ENCODE data around the gene MAGEH1. TPM values are rescaled to one million over a fixed set of nuclear protein-coding genes. Genes with fewer than 3 reads are reported as not detected.
"Not testable (repeated sequence)": the region's sequence is repeated elsewhere in the genome, so short reads cannot be mapped to it uniquely, and the experiment has no call there.

The MAGEH1 gene, protein sequence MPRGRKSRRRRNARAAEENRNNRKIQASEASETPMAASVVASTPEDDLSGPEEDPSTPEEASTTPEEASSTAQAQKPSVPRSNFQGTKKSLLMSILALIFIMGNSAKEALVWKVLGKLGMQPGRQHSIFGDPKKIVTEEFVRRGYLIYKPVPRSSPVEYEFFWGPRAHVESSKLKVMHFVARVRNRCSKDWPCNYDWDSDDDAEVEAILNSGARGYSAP
- total RNA-seq = 10 to 100 TPM in 3 of 5 donors, 1 to 10 TPM in 1, not detected in 1; 1.8 to 31.8 (median 21.0) TPM
- polyA plus RNA-seq = 10 to 100 TPM in 2 of 3 donors, 1 to 10 TPM in 1; 9.5 to 16.9 (median 13.5) TPM
- long read RNA-seq, donor 1, transcript MAGEH1-201 (1 exons, 1,462 nt) = major isoform, 35 of 35 reads
- long read RNA-seq, donor 1, partial matches to known transcripts = 0 of 35 reads
- long read RNA-seq, donor 1, other reads (novel, unspliced or antisense) = 0 of 35 reads
- long read RNA-seq, donor 2, transcript MAGEH1-201 (1 exons, 1,462 nt) = major isoform, 35 of 35 reads
- long read RNA-seq, donor 2, partial matches to known transcripts = 0 of 35 reads
- long read RNA-seq, donor 2, other reads (novel, unspliced or antisense) = 0 of 35 reads
- long read RNA-seq, donor 3, transcript MAGEH1-201 (1 exons, 1,462 nt) = major isoform, 34 of 34 reads
- long read RNA-seq, donor 3, partial matches to known transcripts = 0 of 34 reads
- long read RNA-seq, donor 3, other reads (novel, unspliced or antisense) = 0 of 34 reads
- long read RNA-seq, donor 4, transcript MAGEH1-201 (1 exons, 1,462 nt) = major isoform, 6 of 6 reads
- long read RNA-seq, donor 4, partial matches to known transcripts = 0 of 6 reads
- long read RNA-seq, donor 4, other reads (novel, unspliced or antisense) = 0 of 6 reads
- long read RNA-seq, donor 5, transcript MAGEH1-201 (1 exons, 1,462 nt) = major isoform, 44 of 44 reads
- long read RNA-seq, donor 5, partial matches to known transcripts = 0 of 44 reads
- long read RNA-seq, donor 5, other reads (novel, unspliced or antisense) = 0 of 44 reads
- long read RNA-seq, donor 6, transcript MAGEH1-201 (1 exons, 1,462 nt) = major isoform, 89 of 89 reads
- long read RNA-seq, donor 6, partial matches to known transcripts = 0 of 89 reads
- long read RNA-seq, donor 6, other reads (novel, unspliced or antisense) = 0 of 89 reads
- long read RNA-seq, donor 7, transcript MAGEH1-201 (1 exons, 1,462 nt) = major isoform, 60 of 60 reads
- long read RNA-seq, donor 7, partial matches to known transcripts = 0 of 60 reads
- long read RNA-seq, donor 7, other reads (novel, unspliced or antisense) = 0 of 60 reads
- long read RNA-seq, donor 8, transcript MAGEH1-201 (1 exons, 1,462 nt) = major isoform, 47 of 47 reads
- long read RNA-seq, donor 8, partial matches to known transcripts = 0 of 47 reads
- long read RNA-seq, donor 8, other reads (novel, unspliced or antisense) = 0 of 47 reads
- long read RNA-seq, donor 9, transcript MAGEH1-201 (1 exons, 1,462 nt) = major isoform, 74 of 74 reads
- long read RNA-seq, donor 9, partial matches to known transcripts = 0 of 74 reads
- long read RNA-seq, donor 9, other reads (novel, unspliced or antisense) = 0 of 74 reads
- long read RNA-seq, donor 10, transcript MAGEH1-201 (1 exons, 1,462 nt) = major isoform, 14 of 14 reads
- long read RNA-seq, donor 10, partial matches to known transcripts = 0 of 14 reads
- long read RNA-seq, donor 10, other reads (novel, unspliced or antisense) = 0 of 14 reads

DNA sequence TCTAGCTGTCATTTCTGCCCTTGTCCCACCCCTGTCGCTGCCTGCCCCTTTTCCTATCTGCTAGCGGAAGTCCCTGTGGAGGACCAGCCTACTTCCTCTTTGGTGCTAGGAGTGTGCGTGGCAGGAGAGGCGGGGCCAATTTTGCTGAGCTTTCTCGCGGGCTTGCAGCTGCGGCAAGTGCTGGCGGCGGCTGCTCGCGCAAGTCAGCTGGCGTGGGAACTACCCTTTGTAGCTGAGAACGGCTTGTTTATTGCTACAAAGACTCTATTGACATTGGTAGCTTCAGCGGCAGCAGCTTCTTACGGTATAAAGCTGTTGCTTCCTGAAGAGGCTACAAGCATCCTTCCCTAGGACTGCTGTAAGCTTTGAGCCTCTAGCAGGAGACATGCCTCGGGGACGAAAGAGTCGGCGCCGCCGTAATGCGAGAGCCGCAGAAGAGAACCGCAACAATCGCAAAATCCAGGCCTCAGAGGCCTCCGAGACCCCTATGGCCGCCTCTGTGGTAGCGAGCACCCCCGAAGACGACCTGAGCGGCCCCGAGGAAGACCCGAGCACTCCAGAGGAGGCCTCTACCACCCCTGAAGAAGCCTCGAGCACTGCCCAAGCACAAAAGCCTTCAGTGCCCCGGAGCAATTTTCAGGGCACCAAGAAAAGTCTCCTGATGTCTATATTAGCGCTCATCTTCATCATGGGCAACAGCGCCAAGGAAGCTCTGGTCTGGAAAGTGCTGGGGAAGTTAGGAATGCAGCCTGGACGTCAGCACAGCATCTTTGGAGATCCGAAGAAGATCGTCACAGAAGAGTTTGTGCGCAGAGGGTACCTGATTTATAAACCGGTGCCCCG is at the start of gene MAGEH1:
Gene MAGEH1, plus strand, starts transcription at position 138 of the 843 bp plus-strand sequence. Its CDS starts 248 bp downstream, at position 386.
- intact Hi-C loops (cut with DNase I; ENCODE audit: low total_unique reads) = no loop called here
- TF ChIP-seq POLR2AphosphoS5 (IDR thresholded peaks at IDR 0.05) = peak; percentile 67 to 81 (median 79)
- TF ChIP-seq, protein P1, sequence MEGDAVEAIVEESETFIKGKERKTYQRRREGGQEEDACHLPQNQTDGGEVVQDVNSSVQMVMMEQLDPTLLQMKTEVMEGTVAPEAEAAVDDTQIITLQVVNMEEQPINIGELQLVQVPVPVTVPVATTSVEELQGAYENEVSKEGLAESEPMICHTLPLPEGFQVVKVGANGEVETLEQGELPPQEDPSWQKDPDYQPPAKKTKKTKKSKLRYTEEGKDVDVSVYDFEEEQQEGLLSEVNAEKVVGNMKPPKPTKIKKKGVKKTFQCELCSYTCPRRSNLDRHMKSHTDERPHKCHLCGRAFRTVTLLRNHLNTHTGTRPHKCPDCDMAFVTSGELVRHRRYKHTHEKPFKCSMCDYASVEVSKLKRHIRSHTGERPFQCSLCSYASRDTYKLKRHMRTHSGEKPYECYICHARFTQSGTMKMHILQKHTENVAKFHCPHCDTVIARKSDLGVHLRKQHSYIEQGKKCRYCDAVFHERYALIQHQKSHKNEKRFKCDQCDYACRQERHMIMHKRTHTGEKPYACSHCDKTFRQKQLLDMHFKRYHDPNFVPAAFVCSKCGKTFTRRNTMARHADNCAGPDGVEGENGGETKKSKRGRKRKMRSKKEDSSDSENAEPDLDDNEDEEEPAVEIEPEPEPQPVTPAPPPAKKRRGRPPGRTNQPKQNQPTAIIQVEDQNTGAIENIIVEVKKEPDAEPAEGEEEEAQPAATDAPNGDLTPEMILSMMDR (IDR thresholded peaks at IDR 0.05) = no peak
- H3K27me3 ChIP-seq = no peaks in the 10 kb centered on the region
- DNase-seq = peak; percentile 81 to 96
- H3K27ac ChIP-seq = peak within 1 kb of the TSS; percentile 77 to 89 (median 86)
- no peaks in the 10 kb centered on the region for H3K36me3 ChIP-seq
- H3K4me3 ChIP-seq = peak within 1 kb of the TSS; percentile 60 to 68 (median 63)
- WGBS, 5 donors = 0 to 42% (median 6%) methylated on average over 34 to 43 of the region's 43 CpGs
- H3K9me3 ChIP-seq = no peaks in the 10 kb centered on the region
- H3K4me1 ChIP-seq = peaks cover 0 to 7% (median 0%) of the 10 kb centered on the region in 4 donors

DNA sequence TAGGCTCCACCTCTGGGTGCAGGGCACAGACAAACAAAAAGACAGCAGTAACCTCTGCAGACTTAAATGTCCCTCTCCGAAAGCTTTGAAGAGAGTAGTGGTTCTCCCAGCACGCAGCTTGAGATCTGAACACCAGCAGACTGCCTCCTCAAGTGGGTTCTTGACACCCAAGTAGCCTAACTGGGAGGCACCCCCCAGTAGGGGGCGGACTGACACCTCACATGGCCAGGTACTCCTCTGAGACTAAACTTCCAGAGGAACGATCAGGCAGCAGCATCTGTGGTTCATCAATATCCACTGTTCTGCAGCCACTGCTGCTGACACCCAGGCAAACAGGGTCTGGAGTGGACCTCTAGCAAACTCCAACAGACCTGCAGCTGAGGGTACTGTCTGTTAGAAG is 24.8 kb upstream of the MAGEH1 start:
- H3K36me3 ChIP-seq; H3K27ac ChIP-seq; H3K4me3 ChIP-seq; H3K4me1 ChIP-seq; DNase-seq; H3K27me3 ChIP-seq; intact Hi-C loops (cut with DNase I; ENCODE audit: low total_unique reads): not testable (repeated sequence)
- peaks cover 0 to 13% (median 5%) of the 10 kb centered on the region in 4 donors for H3K9me3 ChIP-seq
- WGBS, 5 donors = 66 to 90% (median 73%) methylated on average over 2 to 4 of the region's 4 CpGs

DNA sequence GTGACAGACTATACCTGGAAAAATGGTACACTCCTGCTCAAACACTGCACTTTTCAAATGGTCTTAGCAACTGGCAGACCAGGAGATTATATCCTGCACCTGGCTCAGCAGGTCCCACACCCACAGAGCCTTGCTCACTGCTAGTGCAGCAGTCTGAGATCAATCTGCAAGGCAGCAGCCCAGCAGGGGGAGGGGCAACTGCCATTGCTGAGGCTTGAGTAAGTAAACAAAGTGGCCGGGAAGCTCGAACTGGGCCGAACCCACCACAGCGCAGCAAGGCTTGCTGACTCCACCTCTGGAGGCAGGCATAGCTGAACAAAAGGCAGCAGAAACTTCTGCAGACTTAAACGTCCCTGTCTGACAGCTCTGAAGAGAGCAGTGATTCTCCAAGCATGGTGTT is 8.5 kb upstream of the MAGEH1 start:
- 37 to 70% (median 57%) methylated on average over 2 to 5 of the region's 5 CpGs for WGBS, 5 donors
- not testable (repeated sequence) for H3K27me3 ChIP-seq, H3K4me1 ChIP-seq, H3K36me3 ChIP-seq, H3K4me3 ChIP-seq, H3K27ac ChIP-seq, DNase-seq, H3K9me3 ChIP-seq
- intact Hi-C loops (cut with DNase I; ENCODE audit: low total_unique reads) = loop anchor here (10.0 kb wide), 1 partner anchor 101 kb away; no protein-coding TSS in a partner anchor

DNA sequence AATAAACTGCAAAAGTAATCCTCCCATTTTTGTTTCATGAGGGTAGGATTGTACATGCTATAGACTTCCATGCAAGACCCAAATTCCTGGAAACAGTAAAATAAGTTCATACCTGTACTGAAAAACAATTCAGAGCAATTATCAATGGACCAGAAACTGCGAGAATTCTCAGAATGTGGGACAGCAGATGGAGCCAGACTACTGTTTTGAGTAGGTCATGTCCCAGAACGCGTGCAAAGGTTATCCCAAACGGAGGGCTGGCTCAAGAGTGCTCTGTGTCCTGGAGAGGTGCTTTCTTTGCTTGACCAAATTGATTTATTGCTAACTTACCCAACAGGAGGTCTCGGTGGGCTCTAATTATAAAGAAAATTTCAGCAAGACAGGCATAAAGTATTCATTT is 1.7 kb upstream of the MAGEH1 start:
- intact Hi-C loops (cut with DNase I; ENCODE audit: low total_unique reads) = no loop called here
- Histone ChIP-seq H3K9me3 (no peaks in the 10 kb centered on the region), H3K4me1 (peaks cover 0 to 7% (median 0%) of the 10 kb centered on the region in 4 donors), H3K36me3 (no peaks in the 10 kb centered on the region), H3K27ac (no peak overlapping the region), H3K4me3 (no peak overlapping the region), H3K27me3 (no peaks in the 10 kb centered on the region)
- peak in 1 of 2 donors; percentile 15 for DNase-seq
- 16 to 26% (median 26%) methylated on average over 5 of the region's 5 CpGs for WGBS, 5 donors
- TF ChIP-seq POLR2A (IDR thresholded peaks at IDR 0.05) (no peak), POLR2AphosphoS5 (IDR thresholded peaks at IDR 0.05) (no peak)
- TF ChIP-seq, protein P1 (IDR thresholded peaks at IDR 0.05) = peak in 1 of 7 experiments; percentile 19
